ENCODE measurements around the gene ZNF267. TPM values are rescaled to one million over a fixed set of nuclear protein-coding genes. Genes with fewer than 3 reads are reported as not detected.

ZNF267 gene
- total and polyA plus RNA-seq, 2 of the 13 experiments (the other 11 are each of a cell fraction or from before 2014, with no cell fraction given) = 3.0 to 30.0 TPM

DNA sequence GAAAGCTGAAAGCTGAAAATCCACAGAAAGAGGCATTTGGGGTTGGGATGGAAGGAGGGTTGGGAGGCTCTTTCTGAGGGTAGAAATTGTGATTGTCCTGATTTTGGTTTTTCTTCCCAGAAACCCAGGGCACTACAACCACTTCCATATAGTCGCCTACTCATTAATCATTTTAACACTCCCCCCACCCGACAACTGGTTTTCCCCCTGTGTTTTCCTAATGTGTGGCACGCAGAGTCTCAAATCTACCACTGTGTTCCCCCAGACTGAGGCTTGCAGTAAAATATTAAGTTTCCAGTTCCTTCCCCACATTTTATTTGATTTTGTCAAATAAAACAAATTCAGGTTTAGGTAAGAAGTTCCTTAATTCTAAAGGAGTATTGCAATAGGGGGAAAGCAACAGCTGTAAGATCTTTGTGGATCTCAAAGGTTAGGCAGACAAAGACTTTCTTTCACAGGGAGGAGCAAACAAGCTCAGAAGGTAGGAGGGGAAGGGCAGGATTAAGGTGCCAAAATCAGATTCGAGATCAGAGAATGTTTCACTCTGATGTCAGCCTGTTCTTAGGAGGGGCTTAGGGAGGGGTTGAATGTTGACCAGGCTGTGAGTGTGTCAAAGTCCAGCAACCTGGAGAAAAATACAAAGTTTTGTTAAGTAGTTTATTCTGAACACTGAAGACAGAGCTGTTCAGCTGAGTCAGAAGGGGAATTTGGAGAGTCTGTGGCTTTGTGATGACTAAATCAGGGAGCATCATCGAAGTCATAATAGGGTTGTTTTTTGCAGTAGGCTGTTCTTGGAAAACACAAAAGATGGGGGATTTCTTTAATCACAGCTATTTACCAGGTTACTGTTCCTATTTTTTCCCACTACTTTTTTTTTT lies 3.6 kb downstream of the ZNF267 start (continued):
- TF ChIP-seq, protein P1, sequence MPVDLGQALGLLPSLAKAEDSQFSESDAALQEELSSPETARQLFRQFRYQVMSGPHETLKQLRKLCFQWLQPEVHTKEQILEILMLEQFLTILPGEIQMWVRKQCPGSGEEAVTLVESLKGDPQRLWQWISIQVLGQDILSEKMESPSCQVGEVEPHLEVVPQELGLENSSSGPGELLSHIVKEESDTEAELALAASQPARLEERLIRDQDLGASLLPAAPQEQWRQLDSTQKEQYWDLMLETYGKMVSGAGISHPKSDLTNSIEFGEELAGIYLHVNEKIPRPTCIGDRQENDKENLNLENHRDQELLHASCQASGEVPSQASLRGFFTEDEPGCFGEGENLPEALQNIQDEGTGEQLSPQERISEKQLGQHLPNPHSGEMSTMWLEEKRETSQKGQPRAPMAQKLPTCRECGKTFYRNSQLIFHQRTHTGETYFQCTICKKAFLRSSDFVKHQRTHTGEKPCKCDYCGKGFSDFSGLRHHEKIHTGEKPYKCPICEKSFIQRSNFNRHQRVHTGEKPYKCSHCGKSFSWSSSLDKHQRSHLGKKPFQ (CRISPR knock-in tag; IDR thresholded peaks at IDR 0.05; ENCODE audit: insufficient replicate concordance) = no peak
- peak; percentile 27; the same call in 1 of the 2 replicates for TF ChIP-seq RXRB (CRISPR knock-in tag; IDR thresholded peaks at IDR 0.05; ENCODE audit: borderline replicate concordance)
- TF ChIP-seq, protein P2, sequence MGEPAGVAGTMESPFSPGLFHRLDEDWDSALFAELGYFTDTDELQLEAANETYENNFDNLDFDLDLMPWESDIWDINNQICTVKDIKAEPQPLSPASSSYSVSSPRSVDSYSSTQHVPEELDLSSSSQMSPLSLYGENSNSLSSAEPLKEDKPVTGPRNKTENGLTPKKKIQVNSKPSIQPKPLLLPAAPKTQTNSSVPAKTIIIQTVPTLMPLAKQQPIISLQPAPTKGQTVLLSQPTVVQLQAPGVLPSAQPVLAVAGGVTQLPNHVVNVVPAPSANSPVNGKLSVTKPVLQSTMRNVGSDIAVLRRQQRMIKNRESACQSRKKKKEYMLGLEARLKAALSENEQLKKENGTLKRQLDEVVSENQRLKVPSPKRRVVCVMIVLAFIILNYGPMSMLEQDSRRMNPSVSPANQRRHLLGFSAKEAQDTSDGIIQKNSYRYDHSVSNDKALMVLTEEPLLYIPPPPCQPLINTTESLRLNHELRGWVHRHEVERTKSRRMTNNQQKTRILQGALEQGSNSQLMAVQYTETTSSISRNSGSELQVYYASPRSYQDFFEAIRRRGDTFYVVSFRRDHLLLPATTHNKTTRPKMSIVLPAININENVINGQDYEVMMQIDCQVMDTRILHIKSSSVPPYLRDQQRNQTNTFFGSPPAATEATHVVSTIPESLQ (CRISPR knock-in tag; conservative IDR thresholded peaks at IDR 0.05) = no peak
- TF ChIP-seq NFIC (IDR thresholded peaks at IDR 0.05; ENCODE audit: low read length) = 0 out of 2 replicates have a peak, but pooled peaks have one; percentile 49
- no peak for TF ChIP-seq RFX5 (IDR thresholded peaks at IDR 0.05; ENCODE audit: low read depth, low read length)
- TF ChIP-seq, protein P3, sequence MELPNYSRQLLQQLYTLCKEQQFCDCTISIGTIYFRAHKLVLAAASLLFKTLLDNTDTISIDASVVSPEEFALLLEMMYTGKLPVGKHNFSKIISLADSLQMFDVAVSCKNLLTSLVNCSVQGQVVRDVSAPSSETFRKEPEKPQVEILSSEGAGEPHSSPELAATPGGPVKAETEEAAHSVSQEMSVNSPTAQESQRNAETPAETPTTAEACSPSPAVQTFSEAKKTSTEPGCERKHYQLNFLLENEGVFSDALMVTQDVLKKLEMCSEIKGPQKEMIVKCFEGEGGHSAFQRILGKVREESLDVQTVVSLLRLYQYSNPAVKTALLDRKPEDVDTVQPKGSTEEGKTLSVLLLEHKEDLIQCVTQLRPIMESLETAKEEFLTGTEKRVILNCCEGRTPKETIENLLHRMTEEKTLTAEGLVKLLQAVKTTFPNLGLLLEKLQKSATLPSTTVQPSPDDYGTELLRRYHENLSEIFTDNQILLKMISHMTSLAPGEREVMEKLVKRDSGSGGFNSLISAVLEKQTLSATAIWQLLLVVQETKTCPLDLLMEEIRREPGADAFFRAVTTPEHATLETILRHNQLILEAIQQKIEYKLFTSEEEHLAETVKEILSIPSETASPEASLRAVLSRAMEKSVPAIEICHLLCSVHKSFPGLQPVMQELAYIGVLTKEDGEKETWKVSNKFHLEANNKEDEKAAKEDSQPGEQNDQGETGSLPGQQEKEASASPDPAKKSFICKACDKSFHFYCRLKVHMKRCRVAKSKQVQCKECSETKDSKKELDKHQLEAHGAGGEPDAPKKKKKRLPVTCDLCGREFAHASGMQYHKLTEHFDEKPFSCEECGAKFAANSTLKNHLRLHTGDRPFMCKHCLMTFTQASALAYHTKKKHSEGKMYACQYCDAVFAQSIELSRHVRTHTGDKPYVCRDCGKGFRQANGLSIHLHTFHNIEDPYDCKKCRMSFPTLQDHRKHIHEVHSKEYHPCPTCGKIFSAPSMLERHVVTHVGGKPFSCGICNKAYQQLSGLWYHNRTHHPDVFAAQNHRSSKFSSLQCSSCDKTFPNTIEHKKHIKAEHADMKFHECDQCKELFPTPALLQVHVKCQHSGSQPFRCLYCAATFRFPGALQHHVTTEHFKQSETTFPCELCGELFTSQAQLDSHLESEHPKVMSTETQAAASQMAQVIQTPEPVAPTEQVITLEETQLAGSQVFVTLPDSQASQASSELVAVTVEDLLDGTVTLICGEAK (IDR thresholded peaks at IDR 0.05) = no peak
- TF ChIP-seq, protein P3 (CRISPR knock-in tag; IDR thresholded peaks at IDR 0.05) = no peak
- peak; percentile 39; the same call in 1 of the 2 replicates for TF ChIP-seq ZNF792 (CRISPR knock-in tag; IDR thresholded peaks at IDR 0.05)
- TF ChIP-seq XRCC5 (optimal IDR thresholded peaks at IDR 0.05; ENCODE audit: low read length) = peak; percentile 65
- TF ChIP-seq TCF7 (IDR thresholded peaks at IDR 0.05; ENCODE audit: low read depth) = peak; percentile 87
- TF ChIP-seq HDAC1 (CRISPR knock-in tag; IDR thresholded peaks at IDR 0.05) = peak; percentile 57; the same call in 1 of the 2 replicates
- TF ChIP-seq KDM6A (CRISPR knock-in tag; IDR thresholded peaks at IDR 0.05; ENCODE audit: low read depth) = peak; percentile 79
- TF ChIP-seq FOXA3 (CRISPR knock-in tag; IDR thresholded peaks at IDR 0.05) = peak; percentile 55
- TF ChIP-seq, protein P4, sequence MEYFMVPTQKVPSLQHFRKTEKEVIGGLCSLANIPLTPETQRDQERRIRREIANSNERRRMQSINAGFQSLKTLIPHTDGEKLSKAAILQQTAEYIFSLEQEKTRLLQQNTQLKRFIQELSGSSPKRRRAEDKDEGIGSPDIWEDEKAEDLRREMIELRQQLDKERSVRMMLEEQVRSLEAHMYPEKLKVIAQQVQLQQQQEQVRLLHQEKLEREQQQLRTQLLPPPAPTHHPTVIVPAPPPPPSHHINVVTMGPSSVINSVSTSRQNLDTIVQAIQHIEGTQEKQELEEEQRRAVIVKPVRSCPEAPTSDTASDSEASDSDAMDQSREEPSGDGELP (IDR thresholded peaks at IDR 0.05; ENCODE audit: borderline replicate concordance, low read depth) = peak; percentile 74; the same call in 1 of the 2 replicates
- no peak for TF ChIP-seq MTF1 (CRISPR knock-in tag; IDR thresholded peaks at IDR 0.05)
